KOPT-K1 (cell line): ENCODE results near the gene CFAP97D2.
"Not testable (repeated sequence)": the region's sequence is repeated elsewhere in the genome, so short reads cannot be mapped to it uniquely, and the experiment has no call there.

Experiments
- H3K27ac ChIP-seq: fragments of 200-600 bp; sonication (generic); 2 replicates; pipeline ENCODE4 v1.5.1; 2016; ENCODE audit warnings: antibody characterized with exemption, mild to moderate bottlenecking, low read depth, low read length; ENCODE audit not compliant: poor library complexity, severe bottlenecking
- H3K36me3 ChIP-seq: fragments of 200-600 bp; sonication (generic); 2 replicates; pipeline ENCODE4 v1.5.1; 2017; ENCODE audit warnings: antibody characterized with exemption, mild to moderate bottlenecking, low read length, moderate library complexity; ENCODE audit not compliant: insufficient read depth
- H3K9me3 ChIP-seq: fragments of 200-600 bp; sonication (generic); 2 replicates; pipeline ENCODE4 v1.5.1; 2017; ENCODE audit warnings: antibody characterized with exemption, low read length, mild to moderate bottlenecking; ENCODE audit not compliant: insufficient read depth, poor library complexity, severe bottlenecking

Gene CFAP97D2

GRCh38 chr13:114179087-114179658, at the start of gene CFAP97D2:
CFAP97D2 (plus strand) TSS chr13:114179257; CDS start chr13:114179331, 74 bp downstream.
- Histone ChIP-seq H3K9me3 (peaks cover 4% of the 10 kb centered on the region), H3K27ac (no peak within 1 kb of the TSS), H3K36me3 (no peaks in the 10 kb centered on the region)

- peaks cover 6% of the 10 kb centered on the region for H3K9me3 ChIP-seq
- H3K27ac ChIP-seq, result peak overlapping the region; percentile 78
- no peaks in the 10 kb centered on the region for H3K36me3 ChIP-seq
These were observed 49.4 kb upstream of the CFAP97D2 start for GRCh38 chr13:114129649-114130062.

- Histone ChIP-seq H3K9me3 (peaks cover 4% of the 10 kb centered on the region), H3K36me3 (no peaks in the 10 kb centered on the region), H3K27ac (peak overlapping the region; percentile 78)
These were observed 48.8 kb upstream of the CFAP97D2 start for GRCh38 chr13:114130131-114130836.

GRCh38 chr13:114130837-114131582, 48.0 kb upstream of the CFAP97D2 start:
- Histone ChIP-seq H3K27ac (peak overlapping the region; percentile 78), H3K36me3 (no peaks in the 10 kb centered on the region)

GRCh38 chr13:114131583-114132418, 47.3 kb upstream of the CFAP97D2 start:
- no peaks in the 10 kb centered on the region for H3K9me3 ChIP-seq
- no peaks in the 10 kb centered on the region for H3K36me3 ChIP-seq
- H3K27ac ChIP-seq, result peak overlapping the region; percentile 78

More at GRCh38 chr13:114130837-114131582, 48.0 kb upstream of the CFAP97D2 start:
- H3K9me3 ChIP-seq, result no peaks in the 10 kb centered on the region

- Histone ChIP-seq H3K9me3 (no peaks in the 10 kb centered on the region), H3K36me3 (no peaks in the 10 kb centered on the region), H3K27ac (peak within 1 kb of the TSS; percentile 78)
These were observed 46.5 kb upstream of the CFAP97D2 start, which contains the start of gene RASA3 for GRCh38 chr13:114132419-114133121. RASA3 (minus strand) TSS chr13:114132623; CDS start chr13:114132489, 134 bp downstream.

- not testable (repeated sequence) for H3K27ac ChIP-seq, H3K9me3 ChIP-seq, H3K36me3 ChIP-seq
These were observed 45.9 kb upstream of the CFAP97D2 start for GRCh38 chr13:114133126-114133525.

DNA sequence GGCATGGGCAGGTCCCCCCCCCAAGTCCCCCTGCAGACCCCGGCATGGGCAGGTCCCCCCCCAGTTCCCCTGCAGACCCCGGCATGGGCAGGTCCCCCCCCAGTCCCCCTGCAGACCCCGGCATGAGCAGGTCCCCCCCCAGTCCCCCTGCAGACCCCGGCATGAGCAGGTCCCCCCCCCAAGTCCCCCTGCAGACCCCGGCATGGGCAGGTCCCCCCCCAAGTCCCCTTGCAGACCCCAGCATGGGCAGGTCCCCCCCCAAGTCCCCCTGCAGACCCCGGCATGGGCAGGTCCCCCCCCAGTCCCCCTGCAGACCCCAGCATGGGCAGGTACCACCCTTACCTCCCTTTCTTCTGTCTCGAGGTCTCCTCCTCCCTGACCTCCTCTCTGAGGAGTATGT, 45.5 kb upstream of the CFAP97D2 start:
- not testable (repeated sequence) for H3K36me3 ChIP-seq, H3K27ac ChIP-seq, H3K9me3 ChIP-seq

DNA sequence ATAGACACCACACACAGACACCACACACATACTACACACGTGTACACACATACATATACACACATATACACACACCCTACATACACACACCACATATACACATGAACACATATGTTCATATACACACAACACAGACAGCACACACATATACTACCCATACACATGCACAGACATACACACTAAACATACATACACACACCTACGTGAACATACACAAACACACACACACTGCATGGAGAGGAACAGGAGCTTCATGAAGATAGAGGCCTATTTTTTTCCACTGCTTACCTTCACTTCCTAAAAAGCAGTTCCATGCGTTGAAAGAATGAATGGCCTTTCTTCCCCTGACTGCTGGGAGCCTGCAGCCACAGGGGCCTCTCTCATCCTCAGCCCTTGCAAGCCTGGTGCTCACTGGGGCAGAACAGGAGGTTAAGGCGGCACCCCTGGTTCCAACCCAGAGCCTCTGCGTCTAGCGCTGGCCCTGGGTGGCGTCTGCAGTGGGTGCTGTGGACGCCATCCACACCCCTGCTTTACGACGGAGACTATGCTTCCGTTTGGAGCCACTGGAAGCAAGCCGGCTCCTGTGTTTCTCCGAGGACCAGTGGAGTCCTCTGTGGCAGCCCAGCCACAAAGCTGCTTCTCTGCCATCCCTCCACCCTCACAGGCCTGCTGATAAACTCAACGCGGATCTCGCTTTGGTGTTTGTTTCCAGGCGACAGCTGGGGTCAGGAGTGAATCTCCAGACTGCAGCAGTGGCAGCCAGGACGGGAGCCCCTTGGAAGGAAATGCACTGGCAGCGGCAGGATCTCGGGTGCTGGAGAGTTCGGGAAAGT, 44.7 kb upstream of the CFAP97D2 start:
- Histone ChIP-seq H3K27ac (no peak overlapping the region), H3K9me3 (no peaks in the 10 kb centered on the region), H3K36me3 (no peaks in the 10 kb centered on the region)

DNA sequence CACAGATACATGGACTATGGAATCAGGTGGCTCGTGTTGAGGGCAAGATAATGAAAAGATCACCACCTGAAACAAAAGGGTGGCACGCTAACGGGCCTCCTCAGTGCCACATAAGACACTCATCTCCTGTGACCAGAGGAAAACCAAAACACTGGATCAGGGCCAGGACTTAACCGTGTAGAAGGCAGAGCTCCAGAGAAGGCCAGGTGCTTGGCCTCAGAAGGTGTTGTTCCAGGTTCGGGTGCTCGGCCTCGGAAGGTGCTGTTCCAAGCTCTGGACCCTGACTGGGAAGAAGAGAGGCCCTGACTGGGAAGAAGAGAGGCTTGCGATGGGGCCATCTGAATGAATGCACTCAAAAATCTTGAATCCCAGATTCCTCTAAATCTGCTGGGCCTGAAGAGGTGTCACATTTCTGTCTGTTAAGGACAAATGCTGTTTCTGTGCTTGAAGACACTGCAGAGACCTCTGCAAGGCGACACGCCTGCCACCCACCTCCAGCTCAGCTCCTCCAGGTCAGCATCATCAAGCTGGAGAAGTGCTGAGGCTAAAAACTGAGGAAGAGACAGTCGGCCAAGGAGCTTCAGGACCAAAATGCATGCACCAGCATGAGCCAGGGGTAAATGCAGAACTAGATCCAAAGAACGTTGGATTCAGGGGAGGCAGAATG, 44.0 kb upstream of the CFAP97D2 start:
- no peaks in the 10 kb centered on the region for H3K36me3 ChIP-seq
- no peak overlapping the region for H3K27ac ChIP-seq
- no peaks in the 10 kb centered on the region for H3K9me3 ChIP-seq

- Histone ChIP-seq H3K27ac (no peak overlapping the region), H3K36me3 (no peaks in the 10 kb centered on the region), H3K9me3 (no peaks in the 10 kb centered on the region)
These were observed 43.3 kb upstream of the CFAP97D2 start for GRCh38 chr13:114135731-114136171.

GRCh38 chr13:114136576-114136975, 42.5 kb upstream of the CFAP97D2 start:
- no peaks in the 10 kb centered on the region for H3K36me3 ChIP-seq
- no peaks in the 10 kb centered on the region for H3K9me3 ChIP-seq
- no peak overlapping the region for H3K27ac ChIP-seq
